ENCODE data around the gene KRT32. TPM values are rescaled to one million over a fixed set of nuclear protein-coding genes. Genes with fewer than 3 reads are reported as not detected.

The KRT32 gene
- total RNA-seq, result 10 to 100 TPM in 1 of 4 donors, under 1 TPM in 1, not detected in 2; 0.46 to 11.6 TPM

DNA sequence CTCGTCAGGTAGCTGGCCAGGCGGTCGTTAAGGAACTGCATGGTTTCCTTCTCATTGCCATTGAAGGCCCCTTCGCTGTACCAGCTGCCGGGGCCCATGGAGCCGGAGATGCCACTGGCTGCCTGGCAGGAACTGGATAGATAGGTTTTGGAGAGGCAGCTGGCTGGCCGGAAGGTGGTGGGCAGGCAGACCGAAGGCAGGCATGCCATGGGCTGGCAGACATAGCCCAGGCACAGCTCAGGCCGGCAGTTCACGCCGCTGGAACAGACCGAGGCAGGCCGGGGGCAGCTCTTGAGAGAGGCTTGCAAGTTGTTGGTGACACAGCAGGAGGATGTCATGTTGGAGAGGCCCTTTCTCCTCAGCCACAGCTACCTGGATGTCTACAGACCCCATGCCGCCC, at the start of gene KRT32:
TSS of gene KRT32 (minus strand) at position 399 of the 400 bp plus-strand sequence. CDS start at position 338, 61 bp downstream.
- TF ChIP-seq POLR2A (IDR thresholded peaks at IDR 0.05), result no peak
- TF ChIP-seq, protein P1, sequence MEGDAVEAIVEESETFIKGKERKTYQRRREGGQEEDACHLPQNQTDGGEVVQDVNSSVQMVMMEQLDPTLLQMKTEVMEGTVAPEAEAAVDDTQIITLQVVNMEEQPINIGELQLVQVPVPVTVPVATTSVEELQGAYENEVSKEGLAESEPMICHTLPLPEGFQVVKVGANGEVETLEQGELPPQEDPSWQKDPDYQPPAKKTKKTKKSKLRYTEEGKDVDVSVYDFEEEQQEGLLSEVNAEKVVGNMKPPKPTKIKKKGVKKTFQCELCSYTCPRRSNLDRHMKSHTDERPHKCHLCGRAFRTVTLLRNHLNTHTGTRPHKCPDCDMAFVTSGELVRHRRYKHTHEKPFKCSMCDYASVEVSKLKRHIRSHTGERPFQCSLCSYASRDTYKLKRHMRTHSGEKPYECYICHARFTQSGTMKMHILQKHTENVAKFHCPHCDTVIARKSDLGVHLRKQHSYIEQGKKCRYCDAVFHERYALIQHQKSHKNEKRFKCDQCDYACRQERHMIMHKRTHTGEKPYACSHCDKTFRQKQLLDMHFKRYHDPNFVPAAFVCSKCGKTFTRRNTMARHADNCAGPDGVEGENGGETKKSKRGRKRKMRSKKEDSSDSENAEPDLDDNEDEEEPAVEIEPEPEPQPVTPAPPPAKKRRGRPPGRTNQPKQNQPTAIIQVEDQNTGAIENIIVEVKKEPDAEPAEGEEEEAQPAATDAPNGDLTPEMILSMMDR (IDR thresholded peaks at IDR 0.05), result no peak
- intact Hi-C loops (cut with DNase I; ENCODE audit: low total_unique reads), result no loop called here
- 88 to 91% methylated on average over 14 of the region's 14 CpGs for WGBS, 2 donors
- H3K4me3 ChIP-seq (ENCODE audit: low read depth, poor library complexity, severe bottlenecking), result no peak within 1 kb of the TSS
- no peak for DNase-seq (ENCODE audit: low spot score in 2 of 2)

DNA sequence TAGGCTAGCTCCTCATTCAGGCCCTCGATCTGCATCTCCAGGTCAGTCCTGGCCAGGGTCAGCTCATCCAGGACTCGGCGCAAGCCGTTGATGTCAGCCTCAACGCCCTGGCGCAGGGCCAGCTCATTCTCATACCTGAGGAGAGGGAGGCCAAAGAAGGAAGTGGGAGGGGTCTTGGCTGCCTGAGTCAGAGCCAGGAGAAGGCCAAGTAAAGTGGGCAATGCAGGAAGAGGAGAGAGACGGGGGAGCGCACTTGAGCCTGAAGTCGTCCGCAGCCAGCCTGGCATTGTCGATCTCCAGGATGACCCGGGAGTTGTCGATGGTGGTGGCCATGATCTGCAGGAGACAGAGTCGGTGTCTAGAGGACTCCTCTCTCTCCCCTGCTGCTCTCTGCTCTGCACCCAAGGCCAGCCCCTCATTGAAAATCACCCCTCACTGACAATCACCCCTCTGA, 49.7 kb upstream of the KRT32 start:
- no peak for DNase-seq (ENCODE audit: low spot score in 2 of 2)
- no peak overlapping the region for H3K4me3 ChIP-seq (ENCODE audit: low read depth, poor library complexity, severe bottlenecking)
- WGBS, 2 donors, result 42 to 63% methylated on average over 14 of the region's 14 CpGs
- intact Hi-C loops (cut with DNase I; ENCODE audit: low total_unique reads), result no loop called here
- TF ChIP-seq POLR2A (IDR thresholded peaks at IDR 0.05), result no peak
- TF ChIP-seq, protein P1 (IDR thresholded peaks at IDR 0.05), result no peak

DNA sequence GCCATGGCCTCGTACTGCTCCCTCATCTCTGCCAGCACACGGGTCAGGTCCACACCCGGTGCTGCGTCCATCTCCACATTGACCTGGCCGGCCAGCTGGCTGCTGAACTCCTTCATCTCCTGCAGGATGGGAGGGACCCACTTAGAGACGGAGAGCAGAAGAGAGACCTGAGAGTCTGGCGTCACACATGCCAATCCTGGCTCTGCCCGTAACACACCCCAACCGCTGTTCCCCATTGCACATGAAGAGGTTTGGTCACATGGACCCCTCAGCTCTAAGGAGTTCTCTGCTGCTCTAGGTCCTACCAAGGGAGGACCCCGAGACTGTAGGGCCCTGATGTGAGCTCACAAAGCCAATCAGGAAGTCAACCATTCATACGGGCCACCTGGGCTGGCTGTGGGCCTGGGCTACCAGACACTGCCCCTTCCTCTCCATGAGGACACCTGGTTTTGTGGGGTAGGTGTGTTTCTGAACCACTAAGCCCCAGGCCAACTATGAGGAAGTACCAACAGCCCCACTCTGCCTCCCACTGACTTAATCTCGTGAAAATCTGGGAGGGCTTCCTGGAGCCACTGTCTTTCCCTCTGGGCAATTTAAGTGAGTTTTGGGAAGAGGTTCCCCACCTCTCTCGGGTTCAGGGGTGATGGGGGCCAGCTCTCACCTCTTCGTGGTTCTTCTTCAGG, 49.1 kb upstream of the KRT32 start:
- TF ChIP-seq, protein P1 (IDR thresholded peaks at IDR 0.05), result no peak
- no peak for TF ChIP-seq POLR2A (IDR thresholded peaks at IDR 0.05)
- no peak for DNase-seq (ENCODE audit: low spot score in 2 of 2)
- no peak overlapping the region for H3K4me3 ChIP-seq (ENCODE audit: low read depth, poor library complexity, severe bottlenecking)
- intact Hi-C loops (cut with DNase I; ENCODE audit: low total_unique reads), result no loop called here
- 65 to 78% methylated on average over 13 to 14 of the region's 14 CpGs for WGBS, 2 donors

DNA sequence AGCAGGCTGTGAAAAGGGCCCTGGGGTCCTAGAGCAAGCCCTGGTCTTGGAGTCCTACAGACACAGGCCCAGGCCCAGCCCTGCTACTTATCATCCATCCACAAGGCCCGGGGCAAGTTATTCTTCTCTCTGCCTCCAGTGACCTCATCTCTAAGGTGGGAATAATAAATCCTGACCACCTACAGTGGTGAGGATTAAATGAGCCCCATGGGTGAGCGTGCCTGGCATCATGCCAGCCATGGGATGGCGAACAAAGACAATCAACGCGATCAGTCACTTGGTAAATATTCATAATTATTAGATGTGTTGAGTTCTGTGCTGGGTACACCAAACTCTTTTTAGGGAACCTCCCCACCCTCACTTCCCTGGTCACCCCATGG, 46.0 kb upstream of the KRT32 start:
- no peak for DNase-seq (ENCODE audit: low spot score in 2 of 2)
- intact Hi-C loops (cut with DNase I; ENCODE audit: low total_unique reads), result no loop called here
- H3K4me3 ChIP-seq (ENCODE audit: low read depth, poor library complexity, severe bottlenecking), result no peak overlapping the region
- WGBS, 2 donors, result 46 to 49% methylated on average over 5 of the region's 5 CpGs
- TF ChIP-seq, protein P1 (IDR thresholded peaks at IDR 0.05), result no peak
- no peak for TF ChIP-seq POLR2A (IDR thresholded peaks at IDR 0.05)

DNA sequence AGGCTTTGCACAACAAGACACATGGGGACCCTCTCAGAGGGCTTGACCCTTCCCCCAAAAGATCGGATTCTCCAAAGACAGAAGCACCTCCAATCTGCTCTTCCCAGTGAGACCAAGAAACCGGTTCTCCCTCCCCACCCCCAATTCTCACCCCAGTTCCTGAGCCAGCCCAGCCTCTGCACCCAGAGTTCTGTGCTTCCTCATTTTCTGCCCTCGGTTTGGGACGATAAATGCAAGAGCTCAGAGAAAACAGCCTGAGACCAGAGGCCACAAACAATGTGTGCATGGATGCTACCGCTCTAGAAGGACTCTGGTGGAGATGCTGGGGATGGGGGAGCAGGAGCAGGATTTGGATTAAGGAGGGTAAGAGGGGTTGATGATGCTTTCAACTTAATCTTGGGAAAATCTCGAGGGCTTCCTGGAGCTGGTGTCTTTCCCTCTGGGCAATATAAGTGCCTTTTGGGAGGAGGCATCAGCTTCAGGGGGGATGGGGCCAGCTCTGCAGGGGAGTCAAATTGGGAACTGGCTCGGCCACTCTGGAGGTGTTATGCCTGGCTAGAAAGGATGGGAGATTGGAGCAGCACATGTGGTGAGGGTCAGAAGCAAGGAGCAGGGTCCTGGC, 45.5 kb upstream of the KRT32 start:
- H3K4me3 ChIP-seq (ENCODE audit: low read depth, poor library complexity, severe bottlenecking), result no peak overlapping the region
- intact Hi-C loops (cut with DNase I; ENCODE audit: low total_unique reads), result no loop called here
- TF ChIP-seq POLR2A (IDR thresholded peaks at IDR 0.05), result no peak
- TF ChIP-seq, protein P1 (IDR thresholded peaks at IDR 0.05), result no peak

More for the DNA sequence above, 45.5 kb upstream of the KRT32 start:
- 38 to 49% methylated on average over 7 of the region's 7 CpGs for WGBS, 2 donors
- DNase-seq (ENCODE audit: low spot score in 2 of 2), result no peak

All from lower leg skin (tissue), 4 donors.